Astrocyte (in vitro differentiated cells and primary cell): Measurements from ENCODE around the gene TMEM79. TPM values are rescaled to one million over a fixed set of nuclear protein-coding genes. Genes with fewer than 3 reads are reported as not detected.

Source experiments
- DNase-seq: peaks from one replicate; pipeline ENCODE4 v3.0.0-alpha.2; 2010; ENCODE audit warnings: low read depth
- FAIRE-seq: peaks from 2 replicates; lab custom pipeline; 2011; peaks lifted over from hg19 to GRCh38; lab: Jason Lieb, UNC
- H2AFZ ChIP-seq: 2 replicates; pipeline ENCODE4 v1.6.0; 2012; ENCODE audit warnings: low read depth, low read length, inconsistent platforms
- H3K27ac ChIP-seq: 2 replicates; pipeline ENCODE4 v1.5.1; 2011; ENCODE audit warnings: low read depth, low read length, inconsistent platforms
- H3K27me3 ChIP-seq: 2 replicates; pipeline ENCODE4 v1.6.0; 2011; ENCODE audit warnings: low read length, inconsistent platforms; ENCODE audit not compliant: insufficient read depth
- H3K36me3 ChIP-seq: 2 replicates; pipeline ENCODE4 v1.5.1; 2011; ENCODE audit warnings: low read length, inconsistent platforms; ENCODE audit not compliant: insufficient read depth
- H3K4me1 ChIP-seq: 2 replicates; pipeline ENCODE4 v1.5.1; 2011; ENCODE audit warnings: low read length, inconsistent platforms; ENCODE audit not compliant: insufficient read depth
- H3K4me2 ChIP-seq: 2 replicates; pipeline ENCODE4 v1.6.0; 2012; ENCODE audit warnings: low read length, inconsistent platforms
- H3K4me3 ChIP-seq: 2 replicates; pipeline ENCODE4 v1.5.1; 2011; ENCODE audit warnings: low read depth, mild to moderate bottlenecking, low read length, inconsistent platforms; ENCODE audit not compliant: insufficient read depth
- H3K79me2 ChIP-seq: 2 replicates; pipeline ENCODE4 v1.6.0; 2012; ENCODE audit warnings: mild to moderate bottlenecking, low read length, inconsistent platforms; ENCODE audit not compliant: insufficient read depth
- H3K9ac ChIP-seq: 2 replicates; pipeline ENCODE4 v1.6.0; 2012; ENCODE audit warnings: mild to moderate bottlenecking, low read length, inconsistent platforms
- H3K9me3 ChIP-seq: 2 replicates; pipeline ENCODE4 v1.5.1; 2012; ENCODE audit warnings: low read depth, mild to moderate bottlenecking, low read length, inconsistent platforms; ENCODE audit not compliant: insufficient read depth
- H4K20me1 ChIP-seq: 2 replicates; pipeline ENCODE4 v1.6.0; 2012; ENCODE audit warnings: low read length, inconsistent platforms; ENCODE audit not compliant: insufficient read depth
- H3K27ac Mint-ChIP-seq: one replicate; pipeline ENCODE4 v1.8.0; 2021; ENCODE audit warnings: mild to moderate bottlenecking, mixed read lengths; ENCODE audit not compliant: unreplicated experiment
- H3K27me3 Mint-ChIP-seq: one replicate; pipeline ENCODE4 v1.8.0; 2021; ENCODE audit warnings: low read depth, mixed read lengths; ENCODE audit not compliant: unreplicated experiment
- H3K36me3 Mint-ChIP-seq: one replicate; pipeline ENCODE4 v1.8.0; 2021; ENCODE audit warnings: low read depth, mixed read lengths; ENCODE audit not compliant: unreplicated experiment
- H3K4me1 Mint-ChIP-seq: one replicate; pipeline ENCODE4 v1.8.0; 2021; ENCODE audit warnings: low read depth, mixed read lengths; ENCODE audit not compliant: unreplicated experiment
- H3K4me3 Mint-ChIP-seq: one replicate; pipeline ENCODE4 v1.8.0; 2021; ENCODE audit warnings: mild to moderate bottlenecking, moderate library complexity, mixed read lengths; ENCODE audit not compliant: unreplicated experiment
- H3K9me3 Mint-ChIP-seq: one replicate; pipeline ENCODE4 v1.8.0; 2021; ENCODE audit warnings: mild to moderate bottlenecking, mixed read lengths; ENCODE audit not compliant: unreplicated experiment
- EZH2 ChIP-seq: IDR thresholded peaks from 2 replicates; pipeline ENCODE4 v1.6.1; 2012; ENCODE audit warnings: mild to moderate bottlenecking, low read length, inconsistent platforms; ENCODE audit not compliant: insufficient read depth
- total RNA-seq: library from RNA; stranded (reverse); gene quantifications from 2 replicates; pipeline ENCODE4 v1.2.1, GENCODE V29; 2021
- TF ChIP-seq, protein P1 (sequence below): IDR thresholded peaks from 2 replicates; pipeline ENCODE4 v1.5.1; 2011; ENCODE audit warnings: low read depth, mild to moderate bottlenecking, inconsistent platforms, low read length, moderate library complexity; ENCODE audit not compliant: insufficient read depth

The TMEM79 gene
- total RNA-seq, 1 donor from 2014 or later, result 3.0 TPM

DNA sequence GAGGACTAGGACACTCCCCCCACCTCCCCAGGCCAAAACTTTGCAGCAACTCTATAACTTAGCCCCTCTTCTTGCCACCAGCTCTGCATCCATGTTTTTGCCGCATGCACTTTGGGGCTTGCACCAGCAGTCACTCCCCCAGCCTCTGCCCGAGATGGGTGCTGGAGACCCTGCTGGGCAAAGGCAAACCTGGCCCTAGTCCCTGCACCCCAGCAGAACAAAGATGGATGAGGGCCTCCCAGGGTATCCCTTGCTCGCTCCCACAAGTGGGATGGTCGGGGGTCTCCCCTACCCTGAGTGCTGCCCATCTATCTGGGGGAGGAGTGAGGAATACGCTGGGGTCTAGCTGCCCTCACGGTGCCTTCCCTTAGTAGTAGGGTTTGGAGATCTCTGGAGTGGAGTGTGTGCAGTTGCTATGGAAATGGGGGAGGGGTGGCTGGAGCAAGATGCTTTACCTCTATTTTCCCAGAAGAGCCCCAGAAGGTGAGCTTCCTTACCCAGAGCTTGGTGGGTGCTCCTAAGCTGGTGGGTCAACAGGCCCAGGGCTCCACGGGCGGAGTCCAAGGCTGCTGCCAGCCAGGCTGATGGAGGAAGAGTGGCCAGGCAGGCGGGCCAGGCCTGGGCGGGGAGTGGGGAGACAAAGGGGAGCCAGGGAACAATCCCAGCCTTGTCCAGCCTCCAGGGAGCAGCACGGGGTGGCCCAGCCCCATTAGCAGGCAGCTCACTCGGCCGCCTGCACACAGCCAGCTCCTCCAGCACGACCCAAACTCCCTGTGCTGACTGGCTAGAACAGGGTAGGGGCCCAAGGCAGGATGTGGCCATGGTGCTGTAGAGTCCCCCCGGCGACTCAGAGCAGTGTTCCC, 36.4 kb upstream of the TMEM79 start, which contains the start of gene PAQR6:
Gene PAQR6 (minus strand): TSS at position 597 of the 863 bp plus-strand sequence. CDS start 1,325 bp downstream, outside the sequence.
- Mint-ChIP-seq H3K27ac (no peak within 1 kb of the TSS), H3K36me3 (peaks cover 2% of the 10 kb centered on the region), H3K4me1 (peaks cover 3% of the 10 kb centered on the region), H3K4me3 (no peak within 1 kb of the TSS), H3K9me3 (no peaks in the 10 kb centered on the region), H3K27me3 (peaks cover 5% of the 10 kb centered on the region)
- DNase-seq, result no peak
- no peak within 1 kb of the TSS for H2AFZ ChIP-seq
- TF ChIP-seq, protein P1, sequence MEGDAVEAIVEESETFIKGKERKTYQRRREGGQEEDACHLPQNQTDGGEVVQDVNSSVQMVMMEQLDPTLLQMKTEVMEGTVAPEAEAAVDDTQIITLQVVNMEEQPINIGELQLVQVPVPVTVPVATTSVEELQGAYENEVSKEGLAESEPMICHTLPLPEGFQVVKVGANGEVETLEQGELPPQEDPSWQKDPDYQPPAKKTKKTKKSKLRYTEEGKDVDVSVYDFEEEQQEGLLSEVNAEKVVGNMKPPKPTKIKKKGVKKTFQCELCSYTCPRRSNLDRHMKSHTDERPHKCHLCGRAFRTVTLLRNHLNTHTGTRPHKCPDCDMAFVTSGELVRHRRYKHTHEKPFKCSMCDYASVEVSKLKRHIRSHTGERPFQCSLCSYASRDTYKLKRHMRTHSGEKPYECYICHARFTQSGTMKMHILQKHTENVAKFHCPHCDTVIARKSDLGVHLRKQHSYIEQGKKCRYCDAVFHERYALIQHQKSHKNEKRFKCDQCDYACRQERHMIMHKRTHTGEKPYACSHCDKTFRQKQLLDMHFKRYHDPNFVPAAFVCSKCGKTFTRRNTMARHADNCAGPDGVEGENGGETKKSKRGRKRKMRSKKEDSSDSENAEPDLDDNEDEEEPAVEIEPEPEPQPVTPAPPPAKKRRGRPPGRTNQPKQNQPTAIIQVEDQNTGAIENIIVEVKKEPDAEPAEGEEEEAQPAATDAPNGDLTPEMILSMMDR, result no peak
- no peak for TF ChIP-seq EZH2
- no peaks in the 10 kb centered on the region for H3K79me2 ChIP-seq
- H4K20me1 ChIP-seq, result peaks cover 19% of the 10 kb centered on the region
- no peak within 1 kb of the TSS for H3K9ac ChIP-seq
- H3K9me3 ChIP-seq, result no peaks in the 10 kb centered on the region
- H3K27me3 ChIP-seq, result peaks cover 2% of the 10 kb centered on the region
- H3K4me1 ChIP-seq, result peaks cover 12% of the 10 kb centered on the region
- H3K4me3 ChIP-seq, result no peak within 1 kb of the TSS
- H3K4me2 ChIP-seq, result no peak within 1 kb of the TSS
- H3K27ac ChIP-seq, result no peak within 1 kb of the TSS
- no peak for FAIRE-seq
- peaks cover 24% of the 10 kb centered on the region for H3K36me3 ChIP-seq

DNA sequence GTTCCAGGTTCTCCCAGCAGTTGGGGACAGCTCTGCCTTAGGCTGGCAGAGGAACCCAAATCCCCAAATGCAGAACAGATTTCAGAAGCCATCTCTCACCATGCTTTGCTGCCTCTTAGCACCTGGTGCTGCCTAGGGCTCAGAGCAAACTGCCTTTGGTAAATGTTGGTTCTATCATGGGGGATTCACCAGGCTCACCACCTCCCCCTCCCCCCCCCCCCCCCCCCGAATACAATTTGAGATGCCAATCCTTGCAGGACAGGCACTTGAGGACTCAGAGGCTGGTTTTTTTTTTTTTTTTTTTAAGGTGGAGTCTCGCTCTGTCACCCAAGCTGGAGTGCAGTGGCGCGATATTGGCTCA, 35.8 kb upstream of the TMEM79 start:
- peaks cover 12% of the 10 kb centered on the region for H3K4me1 ChIP-seq
- Mint-ChIP-seq H3K9me3 (no peaks in the 10 kb centered on the region), H3K27ac (no peak overlapping the region), H3K4me1 (peaks cover 3% of the 10 kb centered on the region), H3K36me3 (peaks cover 2% of the 10 kb centered on the region), H3K27me3 (peaks cover 5% of the 10 kb centered on the region), H3K4me3 (no peak overlapping the region)
- H3K27me3 ChIP-seq, result peaks cover 2% of the 10 kb centered on the region
- DNase-seq (no peak), FAIRE-seq (no peak)
- TF ChIP-seq, protein P1, result no peak
- TF ChIP-seq EZH2, result no peak
- H2AFZ ChIP-seq, result no peak overlapping the region
- H3K4me3 ChIP-seq, result no peak overlapping the region
- no peaks in the 10 kb centered on the region for H3K79me2 ChIP-seq
- H4K20me1 ChIP-seq, result peaks cover 20% of the 10 kb centered on the region
- peaks cover 30% of the 10 kb centered on the region for H3K36me3 ChIP-seq
- no peak overlapping the region for H3K4me2 ChIP-seq
- H3K9ac ChIP-seq, result no peak overlapping the region
- no peaks in the 10 kb centered on the region for H3K9me3 ChIP-seq
- no peak overlapping the region for H3K27ac ChIP-seq

DNA sequence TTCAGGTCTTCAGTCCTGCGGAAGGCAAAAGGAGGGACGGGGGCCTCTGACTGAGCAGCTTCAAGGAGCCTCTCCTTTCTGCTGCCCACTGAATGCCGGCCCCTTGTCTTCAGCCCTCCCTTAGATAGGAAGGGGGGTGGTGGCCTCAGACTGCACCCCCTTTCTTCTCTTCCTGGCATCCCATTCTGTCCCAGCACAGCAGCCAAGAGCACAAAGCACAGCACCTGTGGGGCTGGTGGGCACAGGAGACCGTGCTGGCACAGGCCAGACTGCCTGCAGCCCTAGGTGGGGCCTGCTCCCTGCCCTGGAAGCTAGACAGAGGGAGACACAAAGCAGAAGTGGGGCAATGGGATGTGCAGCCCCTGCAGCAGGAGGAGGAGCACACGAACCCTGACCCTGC, 34.5 kb upstream of the TMEM79 start:
- H3K27me3 Mint-ChIP-seq, result peaks cover 5% of the 10 kb centered on the region
- peaks cover 3% of the 10 kb centered on the region for H3K4me1 Mint-ChIP-seq
- peaks cover 7% of the 10 kb centered on the region for H3K36me3 Mint-ChIP-seq
- FAIRE-seq (no peak), DNase-seq (no peak)
- no peaks in the 10 kb centered on the region for H3K9me3 Mint-ChIP-seq
- Histone ChIP-seq H3K4me3 (no peak overlapping the region), H3K4me2 (no peak overlapping the region), H3K4me1 (peaks cover 12% of the 10 kb centered on the region), H3K9me3 (no peaks in the 10 kb centered on the region), H3K9ac (no peak overlapping the region), H3K27me3 (peaks cover 2% of the 10 kb centered on the region), H3K79me2 (no peaks in the 10 kb centered on the region), H3K36me3 (peaks cover 34% of the 10 kb centered on the region), H4K20me1 (peaks cover 27% of the 10 kb centered on the region), H2AFZ (no peak overlapping the region), H3K27ac (no peak overlapping the region)
- no peak overlapping the region for H3K27ac Mint-ChIP-seq
- TF ChIP-seq EZH2, result no peak
- TF ChIP-seq, protein P1, result no peak
- H3K4me3 Mint-ChIP-seq, result no peak overlapping the region
